SU-DHL-6 (cell line): ENCODE data around the gene ZRANB2.

Source experiments
- CTCF ChIP-seq: fragments of 200-600 bp; sonication (generic); IDR thresholded peaks from one replicate; pipeline ENCODE4 v1.5.1; 2017; ENCODE audit warnings: antibody characterized with exemption, mild to moderate bottlenecking, low read length, moderate library complexity; ENCODE audit not compliant: insufficient read depth, poor library complexity, severe bottlenecking
- EZH2phosphoT487 ChIP-seq: fragments of 200-600 bp; sonication (generic), shearing (Covaris generic); conservative IDR thresholded peaks from 2 replicates; pipeline ENCODE4 v1.6.1; 2018; ENCODE audit warnings: mild to moderate bottlenecking, antibody characterized with exemption, low read length, moderate library complexity, mixed read lengths

GRCh38 chr1:71014178-71014579 is 66.7 kb downstream of the ZRANB2 start:
- no peak for TF ChIP-seq CTCF
- no peak for TF ChIP-seq EZH2phosphoT487
